Measurements from ENCODE around the gene LETMD1.

DNA sequence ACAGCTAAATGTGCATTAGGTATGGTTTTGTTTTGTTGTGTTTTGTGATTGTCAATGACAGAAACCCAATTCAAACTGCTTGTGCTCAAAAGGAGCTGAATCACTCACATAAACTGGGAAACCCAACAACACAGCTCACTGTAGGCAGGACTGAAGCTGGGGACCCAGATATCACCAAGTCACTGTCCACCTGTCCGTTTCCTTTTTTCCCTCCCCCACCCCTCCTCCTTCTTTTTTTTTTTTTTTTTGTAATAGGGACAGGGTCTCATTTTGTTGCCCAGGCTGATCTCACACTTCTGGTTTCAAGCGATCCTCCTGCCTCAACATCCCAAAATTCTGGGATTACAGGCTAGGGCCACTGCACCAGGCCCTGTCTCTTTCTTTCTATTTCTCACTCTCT is 15.1 kb upstream of the LETMD1 start:
- TF ChIP-seq, protein P1, sequence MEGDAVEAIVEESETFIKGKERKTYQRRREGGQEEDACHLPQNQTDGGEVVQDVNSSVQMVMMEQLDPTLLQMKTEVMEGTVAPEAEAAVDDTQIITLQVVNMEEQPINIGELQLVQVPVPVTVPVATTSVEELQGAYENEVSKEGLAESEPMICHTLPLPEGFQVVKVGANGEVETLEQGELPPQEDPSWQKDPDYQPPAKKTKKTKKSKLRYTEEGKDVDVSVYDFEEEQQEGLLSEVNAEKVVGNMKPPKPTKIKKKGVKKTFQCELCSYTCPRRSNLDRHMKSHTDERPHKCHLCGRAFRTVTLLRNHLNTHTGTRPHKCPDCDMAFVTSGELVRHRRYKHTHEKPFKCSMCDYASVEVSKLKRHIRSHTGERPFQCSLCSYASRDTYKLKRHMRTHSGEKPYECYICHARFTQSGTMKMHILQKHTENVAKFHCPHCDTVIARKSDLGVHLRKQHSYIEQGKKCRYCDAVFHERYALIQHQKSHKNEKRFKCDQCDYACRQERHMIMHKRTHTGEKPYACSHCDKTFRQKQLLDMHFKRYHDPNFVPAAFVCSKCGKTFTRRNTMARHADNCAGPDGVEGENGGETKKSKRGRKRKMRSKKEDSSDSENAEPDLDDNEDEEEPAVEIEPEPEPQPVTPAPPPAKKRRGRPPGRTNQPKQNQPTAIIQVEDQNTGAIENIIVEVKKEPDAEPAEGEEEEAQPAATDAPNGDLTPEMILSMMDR (IDR thresholded peaks at IDR 0.05): no peak
- no peak for TF ChIP-seq POLR2A (IDR thresholded peaks at IDR 0.05)
